ENCODE measurements around the gene SECTM1.

DNA sequence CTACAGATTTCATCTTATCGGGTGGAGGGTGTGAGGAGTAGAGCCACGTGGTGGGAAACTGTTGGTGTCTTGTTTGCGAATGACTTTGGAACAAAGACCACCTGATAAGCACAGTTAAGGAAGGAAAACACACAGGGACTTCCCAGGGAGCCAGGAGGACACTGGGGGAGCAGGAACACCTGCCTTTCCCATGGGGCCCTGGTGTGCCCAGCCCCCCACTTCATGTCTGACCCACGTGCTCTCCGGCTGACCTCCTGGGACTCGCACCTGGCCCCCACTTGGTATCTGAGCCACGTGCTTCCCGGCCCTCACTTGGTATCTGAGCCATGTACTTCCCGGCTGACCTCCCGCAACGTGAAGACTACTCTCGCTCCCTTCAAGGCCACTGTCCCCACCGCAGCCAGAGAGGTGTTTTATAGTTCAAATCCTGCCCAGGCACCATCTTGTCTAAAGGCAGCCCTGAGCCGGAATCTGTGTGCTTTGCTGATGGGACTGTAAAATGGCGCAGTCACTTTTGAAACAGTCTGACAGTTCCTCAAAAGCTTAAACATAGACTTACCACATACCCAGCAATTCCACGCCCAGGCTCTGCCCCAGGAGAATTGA is 54.7 kb downstream of the SECTM1 start:
- TF ChIP-seq, protein P1, sequence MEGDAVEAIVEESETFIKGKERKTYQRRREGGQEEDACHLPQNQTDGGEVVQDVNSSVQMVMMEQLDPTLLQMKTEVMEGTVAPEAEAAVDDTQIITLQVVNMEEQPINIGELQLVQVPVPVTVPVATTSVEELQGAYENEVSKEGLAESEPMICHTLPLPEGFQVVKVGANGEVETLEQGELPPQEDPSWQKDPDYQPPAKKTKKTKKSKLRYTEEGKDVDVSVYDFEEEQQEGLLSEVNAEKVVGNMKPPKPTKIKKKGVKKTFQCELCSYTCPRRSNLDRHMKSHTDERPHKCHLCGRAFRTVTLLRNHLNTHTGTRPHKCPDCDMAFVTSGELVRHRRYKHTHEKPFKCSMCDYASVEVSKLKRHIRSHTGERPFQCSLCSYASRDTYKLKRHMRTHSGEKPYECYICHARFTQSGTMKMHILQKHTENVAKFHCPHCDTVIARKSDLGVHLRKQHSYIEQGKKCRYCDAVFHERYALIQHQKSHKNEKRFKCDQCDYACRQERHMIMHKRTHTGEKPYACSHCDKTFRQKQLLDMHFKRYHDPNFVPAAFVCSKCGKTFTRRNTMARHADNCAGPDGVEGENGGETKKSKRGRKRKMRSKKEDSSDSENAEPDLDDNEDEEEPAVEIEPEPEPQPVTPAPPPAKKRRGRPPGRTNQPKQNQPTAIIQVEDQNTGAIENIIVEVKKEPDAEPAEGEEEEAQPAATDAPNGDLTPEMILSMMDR (conservative IDR thresholded peaks at IDR 0.05; ENCODE audit: low read depth, low read length), result no peak
- TF ChIP-seq EZH2 (IDR thresholded peaks at IDR 0.05; ENCODE audit: low read length, unreplicated experiment) (no peak), EZH2phosphoT487 (IDR thresholded peaks at IDR 0.05; ENCODE audit: borderline replicate concordance, low read length) (no peak)

Data from PC-3 (cell line).